NAMALWA (cell line): ENCODE data around the gene SLC22A13.
"Not testable (repeated sequence)": the region's sequence is repeated elsewhere in the genome, so short reads cannot be mapped to it uniquely, and the experiment has no call there.

ENCODE experiments used
- DNase-seq: peaks from one replicate; pipeline ENCODE4 v3.0.0-alpha.2; 2015; ENCODE audit warnings: low spot score

The SLC22A13 gene

GRCh38 chr3:38265604-38266307 lies at the start of gene SLC22A13:
SLC22A13 (plus strand) TSS chr3:38265812; CDS start chr3:38265861, 49 bp downstream.
- no peak for DNase-seq

GRCh38 chr3:38219609-38220197 lies 45.9 kb upstream of the SLC22A13 start:
- DNase-seq, result no peak

- no peak for DNase-seq
Measured at GRCh38 chr3:38221005-38221404, 44.6 kb upstream of the SLC22A13 start.

GRCh38 chr3:38222032-38222634 lies 43.5 kb upstream of the SLC22A13 start:
- DNase-seq, result no peak

GRCh38 chr3:38224357-38224756 lies 41.3 kb upstream of the SLC22A13 start:
- DNase-seq, result no peak

- DNase-seq, result no peak
Measured at GRCh38 chr3:38226273-38226672, 39.3 kb upstream of the SLC22A13 start.

GRCh38 chr3:38227989-38228388 lies 37.6 kb upstream of the SLC22A13 start:
- no peak for DNase-seq

- no peak for DNase-seq
Measured at GRCh38 chr3:38229036-38229435, 36.6 kb upstream of the SLC22A13 start.

GRCh38 chr3:38232701-38233100 lies 32.9 kb upstream of the SLC22A13 start:
- no peak for DNase-seq

GRCh38 chr3:38235466-38235865 lies 30.1 kb upstream of the SLC22A13 start:
- DNase-seq, result no peak

- DNase-seq, result no peak
Measured at GRCh38 chr3:38238416-38239008, 27.1 kb upstream of the SLC22A13 start.

- DNase-seq, result not testable (repeated sequence)
Measured at GRCh38 chr3:38242812-38243211, 22.8 kb upstream of the SLC22A13 start.

GRCh38 chr3:38245930-38246329 lies 19.7 kb upstream of the SLC22A13 start:
- no peak for DNase-seq

- no peak for DNase-seq
Measured at GRCh38 chr3:38247366-38248035, 18.1 kb upstream of the SLC22A13 start.

- no peak for DNase-seq
Measured at GRCh38 chr3:38250198-38250597, 15.4 kb upstream of the SLC22A13 start.

- no peak for DNase-seq
Measured at GRCh38 chr3:38251197-38251596, 14.4 kb upstream of the SLC22A13 start.

- DNase-seq, result no peak
Measured at GRCh38 chr3:38253704-38254103, 11.9 kb upstream of the SLC22A13 start.

- DNase-seq, result no peak
Measured at GRCh38 chr3:38254872-38255271, 10.7 kb upstream of the SLC22A13 start.

- no peak for DNase-seq
Measured at GRCh38 chr3:38255627-38256026, 10.0 kb upstream of the SLC22A13 start.

GRCh38 chr3:38257583-38257982 lies 8.0 kb upstream of the SLC22A13 start:
- no peak for DNase-seq

- no peak for DNase-seq
Measured at GRCh38 chr3:38260474-38260873, 5.1 kb upstream of the SLC22A13 start.

GRCh38 chr3:38264353-38264771 lies 1.2 kb upstream of the SLC22A13 start:
- no peak for DNase-seq
